Stimulated activated naive CD8-positive, alpha-beta T cell treated with anti-CD3 and anti-CD28 coated beads, Interleukin-15, Interleukin-2, amounts not matched to agents 100 ng/mL and 50 ng/mL, for 24 hours (primary cell): ENCODE measurements around the gene SV2B.
"Not testable (repeated sequence)": the region's sequence is repeated elsewhere in the genome, so short reads cannot be mapped to it uniquely, and the experiment has no call there.

Experiments
- H3K27ac Mint-ChIP-seq: one replicate; pipeline ENCODE4 v1.8.0; 2021; ENCODE audit warnings: mild to moderate bottlenecking, mixed read lengths
- H3K27me3 Mint-ChIP-seq: one replicate; pipeline ENCODE4 v1.8.0; 2021; ENCODE audit warnings: mixed read lengths
- H3K36me3 Mint-ChIP-seq: one replicate; pipeline ENCODE4 v1.8.0; 2021; ENCODE audit warnings: low read depth, mixed read lengths
- H3K4me1 Mint-ChIP-seq: one replicate; pipeline ENCODE4 v1.8.0; 2021; ENCODE audit warnings: low read depth, mixed read lengths
- H3K4me3 Mint-ChIP-seq: one replicate; pipeline ENCODE4 v1.8.0; 2021; ENCODE audit warnings: mild to moderate bottlenecking, mixed read lengths
- H3K9me3 Mint-ChIP-seq: one replicate; pipeline ENCODE4 v1.8.0; 2021; ENCODE audit warnings: mixed read lengths

The SV2B gene

GRCh38 chr15:91075739-91076138 lies 24.3 kb upstream of the SV2B start:
- Mint-ChIP-seq H3K27me3 (peaks cover 26% of the 10 kb centered on the region), H3K4me1 (no peaks in the 10 kb centered on the region), H3K4me3 (no peak overlapping the region), H3K27ac (no peak overlapping the region), H3K9me3 (peaks cover 12% of the 10 kb centered on the region), H3K36me3 (no peaks in the 10 kb centered on the region)

- no peak overlapping the region for H3K4me3 Mint-ChIP-seq
- peaks cover 12% of the 10 kb centered on the region for H3K9me3 Mint-ChIP-seq
- H3K36me3 Mint-ChIP-seq: no peaks in the 10 kb centered on the region
- H3K27me3 Mint-ChIP-seq: peaks cover 16% of the 10 kb centered on the region
- H3K27ac Mint-ChIP-seq: no peak overlapping the region
- no peaks in the 10 kb centered on the region for H3K4me1 Mint-ChIP-seq
Observed at GRCh38 chr15:91077029-91077428, 23.0 kb upstream of the SV2B start.

DNA sequence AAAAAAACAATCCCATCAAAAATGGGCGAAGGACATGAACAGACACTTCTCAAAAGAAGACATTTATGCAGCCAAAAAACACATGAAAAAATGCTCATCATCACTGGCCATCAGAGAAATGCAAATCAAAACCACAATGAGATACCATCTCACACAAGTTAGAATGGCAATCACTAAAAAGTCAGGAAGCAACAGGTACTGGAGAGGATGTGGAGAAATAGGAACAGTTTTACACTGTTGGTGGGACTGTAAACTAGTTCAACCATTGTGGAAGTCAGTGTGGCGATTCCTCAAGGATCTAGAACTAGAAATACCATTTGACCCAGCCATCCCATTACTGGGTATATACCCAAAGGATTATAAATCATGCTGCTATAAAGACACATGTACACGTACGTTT lies 6.2 kb upstream of the SV2B start:
- H3K27me3 Mint-ChIP-seq: peaks cover 56% of the 10 kb centered on the region
- H3K27ac Mint-ChIP-seq: not testable (repeated sequence)

DNA sequence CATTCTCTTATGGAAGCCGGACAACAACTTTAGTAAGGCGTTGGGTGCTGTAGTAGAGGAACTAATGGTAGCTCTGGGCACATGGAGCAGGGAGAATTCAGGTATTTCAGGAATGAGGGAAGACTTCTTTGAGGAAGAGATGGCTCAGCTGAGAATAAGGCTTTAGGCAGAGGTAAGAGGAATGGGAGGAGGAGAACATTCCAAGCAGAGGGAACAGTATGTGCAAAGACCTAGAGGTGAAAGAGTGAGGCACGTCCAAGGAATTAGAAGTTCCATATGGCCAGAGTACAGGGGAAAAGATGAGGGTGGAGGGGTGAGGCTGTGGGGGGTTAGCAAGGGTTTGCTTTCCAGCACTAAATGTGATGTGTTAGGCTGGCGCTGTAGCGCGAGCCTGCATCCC lies 1.6 kb upstream of the SV2B start:
- H3K36me3 Mint-ChIP-seq: no peaks in the 10 kb centered on the region
- H3K4me1 Mint-ChIP-seq: peaks cover 19% of the 10 kb centered on the region
- peaks cover 5% of the 10 kb centered on the region for H3K9me3 Mint-ChIP-seq
- H3K27me3 Mint-ChIP-seq: peaks cover 84% of the 10 kb centered on the region
- H3K4me3 Mint-ChIP-seq: no peak overlapping the region
- H3K27ac Mint-ChIP-seq: no peak overlapping the region

More for the DNA sequence above, 6.2 kb upstream of the SV2B start:
- H3K9me3 Mint-ChIP-seq, H3K4me3 Mint-ChIP-seq, H3K36me3 Mint-ChIP-seq, H3K4me1 Mint-ChIP-seq: not testable (repeated sequence)

DNA sequence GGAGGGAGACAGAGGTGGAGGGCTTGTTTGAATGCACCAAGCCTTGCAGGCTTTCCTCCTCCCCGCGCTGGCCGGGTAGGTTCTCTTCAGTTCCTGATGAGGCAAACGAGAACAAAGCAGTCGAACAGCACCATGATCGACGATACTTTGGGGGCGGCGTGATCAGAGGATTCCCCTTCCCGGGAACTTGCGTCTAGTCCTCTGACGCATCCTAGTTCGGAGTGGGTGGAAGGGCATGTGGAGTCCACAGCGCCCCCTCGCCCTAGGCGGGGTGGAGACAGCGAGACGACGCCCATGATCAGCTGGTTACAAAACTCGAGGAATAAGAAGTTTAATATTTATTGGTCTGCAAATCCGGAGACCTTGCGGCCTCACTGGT lies 452 bp upstream of the SV2B start:
- H3K27ac Mint-ChIP-seq: no peak overlapping the region
- H3K36me3 Mint-ChIP-seq: no peaks in the 10 kb centered on the region
- peaks cover 88% of the 10 kb centered on the region for H3K27me3 Mint-ChIP-seq

DNA sequence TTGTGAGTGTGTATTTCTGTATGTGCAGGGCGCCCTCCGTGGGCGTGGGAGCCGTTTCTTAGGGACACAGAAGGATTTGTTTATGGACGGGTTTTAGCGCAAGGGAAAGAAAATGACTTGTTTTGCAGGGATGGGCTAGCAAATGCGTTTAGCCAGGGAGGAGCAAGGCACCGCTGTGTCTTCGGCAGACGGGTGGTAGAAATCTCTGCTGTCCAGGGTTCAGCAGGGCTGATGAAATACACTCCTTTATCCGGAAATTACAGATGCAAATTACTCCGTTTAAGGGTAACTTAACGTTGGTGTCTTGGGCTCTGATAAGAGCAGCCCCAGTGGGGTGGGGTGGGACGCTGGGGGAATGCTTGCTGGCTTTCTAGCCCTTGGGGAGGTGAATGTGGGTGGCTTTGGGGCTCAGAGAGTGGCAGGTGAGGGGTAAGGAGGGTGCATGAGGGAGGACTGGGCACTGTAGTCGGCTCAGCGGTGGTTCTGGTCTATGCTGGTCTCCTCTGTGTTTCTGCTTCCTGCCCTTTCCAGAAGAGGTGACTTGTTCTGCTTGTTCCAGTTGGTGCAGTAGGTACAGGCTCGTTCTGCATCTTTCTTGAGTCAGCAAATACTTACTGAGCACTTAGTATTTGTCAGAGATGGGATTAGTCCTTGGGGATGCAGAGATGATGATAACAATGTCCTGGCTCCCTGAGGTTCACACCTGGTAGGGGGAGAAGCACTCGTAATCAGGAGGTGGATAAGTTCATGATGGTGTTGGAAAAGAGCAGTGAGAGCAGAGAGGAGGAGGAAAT lies 954 bp downstream of the SV2B start:
- H3K4me1 Mint-ChIP-seq: peaks cover 19% of the 10 kb centered on the region
- H3K9me3 Mint-ChIP-seq: no peaks in the 10 kb centered on the region
- H3K4me3 Mint-ChIP-seq: peak overlapping the region; percentile 82
- peaks cover 87% of the 10 kb centered on the region for H3K27me3 Mint-ChIP-seq
- H3K36me3 Mint-ChIP-seq: no peaks in the 10 kb centered on the region
- H3K27ac Mint-ChIP-seq: no peak overlapping the region

More for the DNA sequence above, 452 bp upstream of the SV2B start:
- peaks cover 19% of the 10 kb centered on the region for H3K4me1 Mint-ChIP-seq
- H3K4me3 Mint-ChIP-seq: peak overlapping the region; percentile 75
- H3K9me3 Mint-ChIP-seq: no peaks in the 10 kb centered on the region

GRCh38 chr15:91101608-91101920 lies 1.5 kb downstream of the SV2B start:
- Mint-ChIP-seq H3K9me3 (no peaks in the 10 kb centered on the region), H3K36me3 (no peaks in the 10 kb centered on the region), H3K27ac (no peak overlapping the region), H3K27me3 (peaks cover 87% of the 10 kb centered on the region), H3K4me3 (no peak overlapping the region), H3K4me1 (peaks cover 19% of the 10 kb centered on the region)

- Mint-ChIP-seq H3K27ac (no peak overlapping the region), H3K4me3 (no peak overlapping the region), H3K27me3 (peaks cover 82% of the 10 kb centered on the region), H3K36me3 (no peaks in the 10 kb centered on the region), H3K4me1 (peaks cover 19% of the 10 kb centered on the region), H3K9me3 (no peaks in the 10 kb centered on the region)
Observed at GRCh38 chr15:91102546-91103330, 2.7 kb downstream of the SV2B start.

DNA sequence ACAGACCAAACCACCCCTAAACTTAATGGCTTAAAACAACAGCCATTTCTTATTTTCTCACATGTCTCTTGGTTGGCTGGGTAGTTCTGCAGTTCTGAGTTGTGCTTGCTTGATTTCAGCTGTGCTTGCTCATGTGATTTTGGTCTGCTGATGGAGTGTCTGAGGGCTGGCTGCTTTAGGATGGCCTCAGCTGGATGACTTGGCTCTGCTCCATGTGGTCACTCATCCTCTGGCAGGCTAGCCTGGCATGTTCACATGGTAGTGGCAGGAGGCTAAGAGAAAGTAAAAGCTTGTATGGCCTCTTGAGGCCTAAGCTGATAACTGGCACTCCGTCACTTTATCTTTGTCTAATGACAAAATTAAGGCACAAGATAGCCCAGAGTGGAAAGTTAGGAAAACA lies 4.1 kb downstream of the SV2B start:
- Mint-ChIP-seq H3K4me1 (peaks cover 18% of the 10 kb centered on the region), H3K36me3 (no peaks in the 10 kb centered on the region), H3K4me3 (no peak overlapping the region), H3K9me3 (no peaks in the 10 kb centered on the region), H3K27me3 (peaks cover 81% of the 10 kb centered on the region), H3K27ac (no peak overlapping the region)

GRCh38 chr15:91108421-91108820 lies 8.4 kb downstream of the SV2B start:
- H3K27me3 Mint-ChIP-seq: peaks cover 63% of the 10 kb centered on the region
- no peak overlapping the region for H3K4me3 Mint-ChIP-seq
- no peaks in the 10 kb centered on the region for H3K4me1 Mint-ChIP-seq
- H3K36me3 Mint-ChIP-seq: no peaks in the 10 kb centered on the region
- no peaks in the 10 kb centered on the region for H3K9me3 Mint-ChIP-seq
- H3K27ac Mint-ChIP-seq: no peak overlapping the region

GRCh38 chr15:91109885-91110284 lies 9.8 kb downstream of the SV2B start:
- H3K27me3 Mint-ChIP-seq: peaks cover 57% of the 10 kb centered on the region
- H3K4me1 Mint-ChIP-seq: no peaks in the 10 kb centered on the region
- H3K4me3 Mint-ChIP-seq: no peak overlapping the region
- H3K27ac Mint-ChIP-seq: no peak overlapping the region
- H3K36me3 Mint-ChIP-seq: no peaks in the 10 kb centered on the region
- no peaks in the 10 kb centered on the region for H3K9me3 Mint-ChIP-seq

DNA sequence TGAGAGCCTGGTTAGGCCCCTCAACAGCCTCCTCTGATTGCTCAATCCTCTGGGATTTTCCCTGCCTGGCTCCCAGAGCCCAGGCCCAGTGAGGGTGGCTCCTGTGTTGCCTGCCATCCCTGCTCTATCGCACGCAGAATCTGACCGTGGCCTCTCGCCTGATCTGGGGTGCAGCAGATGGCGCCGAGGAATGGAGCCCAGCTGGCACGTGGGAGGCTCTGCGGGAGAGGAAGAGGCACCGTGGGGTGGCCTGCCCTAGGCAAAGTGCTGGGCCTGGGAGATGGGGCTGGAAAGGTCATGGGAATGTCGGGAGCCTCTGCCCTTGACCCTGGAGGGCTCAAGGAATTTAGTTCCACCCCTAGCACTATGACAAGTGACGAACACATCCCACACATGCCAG lies 10.3 kb downstream of the SV2B start:
- H3K36me3 Mint-ChIP-seq: no peaks in the 10 kb centered on the region
- peaks cover 53% of the 10 kb centered on the region for H3K27me3 Mint-ChIP-seq
- H3K27ac Mint-ChIP-seq: no peak overlapping the region
- H3K9me3 Mint-ChIP-seq: no peaks in the 10 kb centered on the region
- no peaks in the 10 kb centered on the region for H3K4me1 Mint-ChIP-seq
- no peak overlapping the region for H3K4me3 Mint-ChIP-seq

- Mint-ChIP-seq H3K9me3 (peaks cover 3% of the 10 kb centered on the region), H3K4me1 (peaks cover 4% of the 10 kb centered on the region), H3K27ac (no peak overlapping the region), H3K36me3 (no peaks in the 10 kb centered on the region), H3K27me3 (peaks cover 51% of the 10 kb centered on the region), H3K4me3 (no peak overlapping the region)
Observed at GRCh38 chr15:91113030-91113429, 13.0 kb downstream of the SV2B start.

- H3K9me3 Mint-ChIP-seq: peaks cover 3% of the 10 kb centered on the region
- peaks cover 4% of the 10 kb centered on the region for H3K4me1 Mint-ChIP-seq
- no peak overlapping the region for H3K4me3 Mint-ChIP-seq
- H3K36me3 Mint-ChIP-seq: no peaks in the 10 kb centered on the region
- H3K27ac Mint-ChIP-seq: no peak overlapping the region
- peaks cover 42% of the 10 kb centered on the region for H3K27me3 Mint-ChIP-seq
Observed at GRCh38 chr15:91114301-91114700, 14.2 kb downstream of the SV2B start.

DNA sequence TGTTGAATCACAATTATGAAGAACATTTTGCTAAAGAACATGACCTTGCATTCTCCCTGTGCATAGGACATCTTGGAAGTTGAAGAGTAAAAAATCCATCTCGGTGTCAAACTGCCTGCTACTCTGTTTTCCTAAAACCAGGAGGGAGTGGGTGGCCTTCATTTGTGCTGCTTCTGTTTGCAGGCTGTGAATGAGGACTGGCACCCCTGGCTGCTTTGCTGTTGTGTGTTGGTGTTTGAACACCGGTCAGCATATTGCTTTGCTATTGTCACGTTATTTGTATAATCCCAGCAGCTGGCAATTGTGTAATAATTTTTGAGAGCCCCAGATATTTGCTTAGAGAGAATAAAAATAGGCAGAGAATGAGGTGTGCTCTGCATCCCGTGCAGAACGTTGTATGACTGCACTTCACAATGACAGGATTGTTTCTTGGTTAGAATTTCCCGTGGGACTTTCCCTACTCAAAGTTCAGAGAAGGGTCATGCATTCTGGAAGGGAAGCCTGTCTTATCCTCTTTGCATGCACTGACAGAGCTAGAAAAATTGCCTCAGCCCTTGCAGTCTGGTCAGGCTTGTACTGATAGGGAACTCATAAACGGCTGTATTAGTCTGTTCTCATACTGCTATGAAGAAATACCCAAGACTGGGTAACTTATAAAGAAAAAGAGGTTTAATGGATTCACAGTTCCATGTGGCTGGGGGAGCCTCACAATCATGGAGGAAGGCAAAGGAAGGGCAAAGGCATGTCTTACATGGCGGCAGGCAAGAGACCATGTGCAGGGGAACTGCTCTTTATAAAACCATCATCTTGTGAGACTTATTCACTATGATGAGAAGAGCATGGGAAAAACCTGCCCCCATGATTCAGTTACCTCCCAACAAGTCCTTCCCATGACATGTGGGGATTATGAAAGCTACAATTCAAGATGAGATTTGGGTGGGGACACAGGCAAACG lies 16.3 kb downstream of the SV2B start:
- H3K4me1 Mint-ChIP-seq: peaks cover 4% of the 10 kb centered on the region
- H3K9me3 Mint-ChIP-seq: peaks cover 3% of the 10 kb centered on the region
- H3K27me3 Mint-ChIP-seq: peaks cover 49% of the 10 kb centered on the region

More for the DNA sequence above, 16.3 kb downstream of the SV2B start:
- Mint-ChIP-seq H3K36me3 (no peaks in the 10 kb centered on the region), H3K4me3 (no peak overlapping the region), H3K27ac (no peak overlapping the region)
